ENCODE data around the gene RAB22A. TPM values are rescaled to one million over a fixed set of nuclear protein-coding genes. Genes with fewer than 3 reads are reported as not detected.

The RAB22A gene
- polyA plus RNA-seq, 3 donors: 18.6 to 21.2 (median 19.0) TPM

- DNase-seq (ENCODE audit: extremely low read depth in 1 of 11, low read depth in 9 of 11, low spot score in 4 of 11): no peak
These were observed 20.4 kb upstream of the RAB22A start for GRCh38 chr20:58289143-58289542.

- DNase-seq (ENCODE audit: extremely low read depth in 1 of 11, low read depth in 9 of 11, low spot score in 4 of 11): no peak
These were observed 16.1 kb upstream of the RAB22A start for GRCh38 chr20:58293453-58293852.

DNA sequence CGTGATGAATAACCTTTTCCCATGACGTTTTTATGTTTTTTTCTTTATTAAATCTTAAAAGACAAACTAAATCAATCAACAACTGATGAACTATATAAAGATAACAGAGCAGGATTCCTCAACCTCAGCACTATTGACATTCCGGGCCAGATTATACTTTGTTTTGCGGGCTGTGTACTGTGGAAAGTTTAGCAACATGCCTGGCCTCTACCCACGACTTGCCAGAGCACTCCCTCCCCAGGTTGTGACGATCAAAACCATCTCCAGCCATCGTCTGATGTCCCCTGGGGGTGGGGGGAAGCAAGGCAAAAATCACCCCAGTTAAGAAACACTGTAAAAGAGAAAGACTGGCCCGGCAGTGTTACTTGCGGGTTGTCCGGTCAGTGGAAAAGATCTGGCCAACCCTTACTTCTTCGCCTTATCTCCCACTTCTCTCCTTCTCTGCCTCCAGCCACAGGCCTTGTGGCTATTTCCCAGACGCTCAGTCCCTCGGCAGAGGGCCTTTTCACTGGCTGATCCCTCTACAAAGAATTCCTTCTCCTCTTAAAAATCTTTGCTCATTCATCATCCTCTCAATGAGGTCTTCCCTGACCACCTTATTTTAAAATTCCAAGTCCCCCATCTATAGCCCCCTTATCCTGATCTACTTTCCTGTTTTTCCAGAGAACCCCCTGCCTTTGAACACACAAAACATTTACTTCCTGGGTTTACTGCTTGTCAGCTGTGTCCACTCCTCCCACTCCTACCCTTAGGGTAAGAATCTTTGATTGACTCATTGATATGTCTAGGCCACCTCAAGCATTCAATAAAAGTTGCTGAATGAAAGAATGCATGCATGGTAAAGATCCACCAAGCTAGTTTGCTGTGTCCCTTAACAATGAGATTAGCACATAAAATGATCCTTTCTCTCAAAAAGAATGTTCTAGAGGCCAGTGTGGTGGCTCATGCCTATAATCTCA is 14.7 kb upstream of the RAB22A start:
- DNase-seq (ENCODE audit: extremely low read depth in 1 of 11, low read depth in 9 of 11, low spot score in 4 of 11): no peak

GRCh38 chr20:58296051-58296837 is 13.3 kb upstream of the RAB22A start:
- peak in 1 of 11 donors; percentile 20 for DNase-seq (ENCODE audit: extremely low read depth in 1 of 11, low read depth in 9 of 11, low spot score in 4 of 11)

- no peak for DNase-seq (ENCODE audit: extremely low read depth in 1 of 11, low read depth in 9 of 11, low spot score in 4 of 11)
These were observed 12.1 kb upstream of the RAB22A start for GRCh38 chr20:58297394-58297793.

DNA sequence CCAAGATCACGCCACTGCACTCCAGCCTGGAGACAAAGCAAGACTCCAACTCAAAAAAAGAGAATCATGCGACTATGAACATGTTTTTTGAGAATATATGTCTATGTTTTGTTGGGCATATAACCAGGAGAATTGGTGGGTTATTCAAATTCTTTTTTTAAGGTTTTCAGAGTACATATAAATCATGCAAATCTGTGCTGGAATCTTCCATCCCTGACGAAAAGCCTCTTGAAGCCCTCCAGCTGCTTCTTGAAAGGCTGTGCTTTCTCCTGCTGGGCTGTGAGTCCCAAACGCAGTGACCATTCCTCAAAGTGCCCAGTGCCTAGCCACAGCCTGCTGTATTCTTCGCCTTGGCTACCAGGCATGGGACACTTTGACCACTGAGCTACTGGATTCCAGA is 9.2 kb upstream of the RAB22A start:
- peak in 2 of 11 donors; percentile 32 to 57 for DNase-seq (ENCODE audit: extremely low read depth in 1 of 11, low read depth in 9 of 11, low spot score in 4 of 11)

GRCh38 chr20:58303547-58303946 is 6.0 kb upstream of the RAB22A start:
- DNase-seq (ENCODE audit: extremely low read depth in 1 of 11, low read depth in 9 of 11, low spot score in 4 of 11): no peak

DNA sequence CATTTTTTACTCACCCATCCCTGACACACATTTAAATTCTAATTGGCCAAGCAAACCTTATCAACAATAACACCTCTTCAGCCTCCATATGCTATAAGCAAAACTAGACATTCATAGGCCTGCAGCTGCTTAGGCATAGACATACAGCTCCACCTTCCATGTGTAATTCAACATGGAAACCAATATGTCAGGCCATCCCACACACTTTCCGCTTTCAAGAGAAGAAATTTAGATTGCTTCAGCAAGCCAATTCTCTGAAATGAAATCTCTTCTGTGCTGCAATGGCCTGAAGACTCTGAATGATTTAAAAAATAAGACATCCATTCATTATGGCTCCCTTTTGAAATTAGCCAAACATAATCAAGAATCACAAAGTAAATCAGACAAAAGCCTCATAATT is 4.5 kb upstream of the RAB22A start:
- DNase-seq (ENCODE audit: extremely low read depth in 1 of 11, low read depth in 9 of 11, low spot score in 4 of 11): no peak

DNA sequence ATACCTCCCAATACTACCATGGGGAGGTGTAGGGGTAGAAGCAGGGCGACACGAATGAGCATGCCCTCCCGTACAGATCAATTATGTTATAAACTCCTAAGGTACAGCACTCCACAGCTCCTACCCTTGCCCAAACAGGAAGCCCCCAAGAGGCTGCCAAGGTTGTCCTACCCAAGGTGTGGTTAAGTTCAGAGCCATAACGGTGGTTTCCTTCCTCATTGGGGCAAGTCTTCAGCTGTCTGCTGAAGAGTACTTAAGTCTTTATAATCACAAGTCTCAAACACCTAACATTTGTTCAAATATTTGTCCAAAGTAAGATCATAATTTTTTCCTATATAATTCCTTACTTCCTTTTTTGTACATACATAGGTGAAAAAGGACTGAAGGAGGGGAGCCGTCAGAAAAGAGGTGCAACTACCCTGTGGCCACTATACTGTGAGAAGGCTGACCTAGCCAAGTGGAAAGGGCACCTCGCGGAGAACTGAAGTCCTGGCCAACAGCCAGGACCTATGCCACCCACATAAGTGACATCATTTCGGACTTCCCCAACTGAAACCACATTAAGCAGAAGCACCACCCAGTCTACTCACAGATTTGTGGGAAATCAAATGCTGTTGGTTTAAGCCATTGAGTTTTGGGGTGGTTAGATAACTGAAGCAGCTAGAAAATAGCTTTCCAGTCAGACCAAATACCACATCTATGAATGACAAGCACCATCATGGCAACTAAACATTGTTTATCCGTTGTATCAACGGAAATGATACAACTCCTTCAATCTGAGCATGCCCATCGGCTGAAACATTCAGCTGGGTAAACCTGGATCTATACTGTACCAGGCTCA is 2.9 kb upstream of the RAB22A start:
- DNase-seq (ENCODE audit: extremely low read depth in 1 of 11, low read depth in 9 of 11, low spot score in 4 of 11): no peak

DNA sequence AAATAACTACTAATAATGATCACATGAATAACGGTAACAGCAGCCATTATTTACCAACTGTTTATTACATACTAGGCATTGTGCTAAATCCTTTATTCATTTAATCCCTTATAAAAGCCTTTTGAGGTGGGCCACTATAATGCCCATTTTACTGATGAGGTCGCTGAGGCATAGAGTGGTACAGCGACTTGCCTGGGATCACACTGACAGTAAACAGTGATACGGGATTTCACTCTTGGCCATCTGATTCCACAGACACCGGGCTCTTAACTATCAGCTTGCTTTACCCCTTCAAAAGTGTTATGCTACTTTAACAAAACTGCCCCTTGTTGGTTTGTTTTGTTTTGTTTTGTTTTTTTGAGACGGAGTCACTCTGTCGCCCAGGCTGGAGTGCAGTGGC is 2.2 kb upstream of the RAB22A start:
- no peak for DNase-seq (ENCODE audit: extremely low read depth in 1 of 11, low read depth in 9 of 11, low spot score in 4 of 11)

DNA sequence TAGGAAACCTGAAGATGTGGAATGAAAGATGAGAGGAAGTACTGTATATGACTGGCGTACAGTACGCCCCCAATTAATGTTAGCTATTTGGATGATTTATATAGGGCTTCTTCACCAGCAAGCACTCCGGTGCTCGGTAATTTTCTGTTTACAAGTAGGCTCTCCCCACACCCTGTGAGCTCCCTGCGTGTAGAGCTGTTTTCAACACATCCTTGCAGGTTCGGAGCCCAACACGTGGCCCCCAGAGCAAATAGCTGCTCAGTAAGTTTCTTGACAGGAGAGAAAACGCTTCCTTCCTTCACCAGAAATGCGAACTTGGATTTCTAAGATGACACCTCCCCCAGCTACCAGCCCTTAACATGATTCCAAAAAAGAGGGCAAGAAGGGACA is 1.2 kb upstream of the RAB22A start:
- no peak for DNase-seq (ENCODE audit: extremely low read depth in 1 of 11, low read depth in 9 of 11, low spot score in 4 of 11)

DNA sequence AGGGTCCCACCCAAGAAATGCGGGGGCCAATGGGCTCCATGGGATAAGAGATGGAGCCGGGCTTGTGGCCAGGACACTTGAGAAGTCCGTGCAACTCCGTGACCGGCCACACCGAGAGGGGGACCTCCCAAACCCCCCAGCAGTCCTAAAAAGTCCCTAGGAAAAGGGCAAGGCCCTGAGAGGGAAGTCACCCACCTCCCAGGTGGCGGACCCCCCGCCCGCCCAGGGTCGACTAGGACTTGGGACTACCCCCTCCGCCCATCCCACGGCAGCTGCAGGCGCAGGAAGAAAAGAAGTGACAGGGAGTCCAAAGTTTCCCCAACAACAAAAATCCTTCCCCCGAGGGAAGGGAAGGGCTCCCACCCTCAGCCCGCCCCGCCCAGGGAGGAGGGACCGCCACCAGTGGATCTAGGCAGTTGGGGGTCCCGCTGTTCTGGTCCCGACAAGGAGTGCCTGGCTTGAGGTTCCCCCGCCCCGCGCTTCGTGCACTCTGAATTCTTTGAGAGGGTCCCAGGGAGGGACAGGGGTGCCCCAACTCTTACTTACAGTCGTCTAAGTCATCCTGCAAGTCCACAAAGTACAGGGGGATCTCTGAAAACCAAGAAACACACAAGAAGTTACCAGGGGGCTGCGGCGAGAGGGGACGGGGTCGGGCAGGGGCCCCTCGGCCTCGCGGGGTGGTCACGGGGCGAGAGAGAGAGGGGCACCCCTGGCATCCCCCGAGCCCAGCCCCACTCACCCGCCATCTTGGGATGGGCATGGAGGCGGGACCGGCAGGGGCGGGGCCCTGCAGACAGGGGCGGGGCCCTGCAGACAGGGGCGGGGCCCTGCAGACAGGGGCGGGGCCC is 611 bp upstream of the RAB22A start:
- DNase-seq (ENCODE audit: extremely low read depth in 1 of 11, low read depth in 9 of 11, low spot score in 4 of 11): peak in 4 of 11 donors; percentile 33 to 58 (median 47)

- no peak for DNase-seq (ENCODE audit: extremely low read depth in 1 of 11, low read depth in 9 of 11, low spot score in 4 of 11)
These were observed 822 bp downstream of the RAB22A start for GRCh38 chr20:58310291-58310782.

GRCh38 chr20:58312836-58313235 is 3.3 kb downstream of the RAB22A start:
- DNase-seq (ENCODE audit: extremely low read depth in 1 of 11, low read depth in 9 of 11, low spot score in 4 of 11): no peak

DNA sequence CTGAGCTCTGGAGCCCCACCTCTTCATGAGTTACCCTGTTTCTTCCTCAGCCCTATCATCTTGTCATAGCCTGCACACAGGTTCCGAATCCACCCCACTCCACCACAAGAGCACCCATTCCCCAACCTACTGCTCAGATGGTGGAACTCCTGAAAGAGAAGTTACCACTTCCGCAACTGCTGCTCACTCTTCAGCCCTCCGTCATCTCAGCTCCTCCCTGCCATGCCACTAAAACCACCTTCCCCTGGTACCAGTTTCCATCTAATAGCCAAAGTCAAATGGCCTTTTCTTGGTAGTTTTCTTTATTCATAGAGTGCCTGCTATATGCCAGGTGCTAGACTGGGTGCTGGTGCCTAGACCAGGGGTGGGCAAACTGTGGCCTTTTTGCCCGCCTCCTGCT is 3.9 kb downstream of the RAB22A start:
- DNase-seq (ENCODE audit: extremely low read depth in 1 of 11, low read depth in 9 of 11, low spot score in 4 of 11): no peak

DNA sequence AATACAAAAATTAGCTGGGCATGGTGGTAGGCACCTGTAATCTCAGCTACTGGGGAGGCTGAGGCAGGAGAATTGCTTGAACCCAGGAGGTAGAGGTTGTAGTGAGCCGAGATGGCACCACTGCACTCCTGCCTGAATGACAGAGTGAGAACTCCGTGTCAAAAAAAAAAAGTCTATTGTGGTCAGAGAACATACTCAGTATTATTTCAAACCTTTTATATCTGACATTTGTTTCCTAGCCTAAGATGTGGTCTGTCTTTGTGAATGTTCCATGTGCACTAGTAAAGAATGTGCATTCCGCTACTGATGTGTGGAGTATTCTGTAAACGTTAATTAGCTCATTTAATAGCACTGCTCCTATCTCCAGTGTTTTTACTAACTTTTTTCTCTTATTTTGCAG is 11.7 kb downstream of the RAB22A start:
- no peak for DNase-seq (ENCODE audit: extremely low read depth in 1 of 11, low read depth in 9 of 11, low spot score in 4 of 11)

- no peak for DNase-seq (ENCODE audit: extremely low read depth in 1 of 11, low read depth in 9 of 11, low spot score in 4 of 11)
These were observed 12.6 kb downstream of the RAB22A start for GRCh38 chr20:58322083-58322482.

- no peak for DNase-seq (ENCODE audit: extremely low read depth in 1 of 11, low read depth in 9 of 11, low spot score in 4 of 11)
These were observed 16.4 kb downstream of the RAB22A start for GRCh38 chr20:58325912-58326311.

Data from renal cortex interstitium (tissue), 11 donors.